SK-N-SH treated with all-trans-retinoic acid at 6 μM for 48 hours (cell line): ENCODE measurements around the gene NFAM1.

ENCODE experiments used
- ATAC-seq: fragments of 200-7000 bp; cut with Tn5 transposase; 3 replicates; pipeline ENCODE4 v1.9.1; 2020; ENCODE audit warnings: mild to moderate bottlenecking, moderate library complexity
- ARNTL ChIP-seq: fragments of 450-650 bp; formaldehyde crosslinking; IDR thresholded peaks from 2 replicates; pipeline ENCODE4 v1.5.0; 2020; ENCODE audit warnings: low read depth, mild to moderate bottlenecking, moderate library complexity, borderline replicate concordance
- BACH2 ChIP-seq: fragments of 250-450 bp; sonication (Bioruptor Pico); IDR thresholded peaks from 2 replicates; pipeline ENCODE4 v1.9.0; 2021; ENCODE audit warnings: mild to moderate bottlenecking, borderline replicate concordance
- CSRNP3 ChIP-seq: fragments of 250-450 bp; sonication (Bioruptor Pico); IDR thresholded peaks from 2 replicates; pipeline ENCODE4 v1.5.1; 2021; ENCODE audit warnings: mild to moderate bottlenecking, moderate library complexity
- ESRRG ChIP-seq: fragments of 250-450 bp; sonication (Bioruptor Pico); IDR thresholded peaks from 2 replicates; pipeline ENCODE4 v1.6.1; 2021; ENCODE audit warnings: mild to moderate bottlenecking
- GLIS3 ChIP-seq: fragments of 250-450 bp; sonication (Bioruptor Pico); IDR thresholded peaks from 2 replicates; pipeline ENCODE4 v1.5.0; 2020; ENCODE audit warnings: mild to moderate bottlenecking, moderate library complexity
- ISL1 ChIP-seq: fragments of 250-450 bp; sonication (Bioruptor Pico); IDR thresholded peaks from 2 replicates; pipeline ENCODE4 v2.1.2; 2022; ENCODE audit warnings: mild to moderate bottlenecking, moderate library complexity
- OSR1 ChIP-seq: fragments of 250-450 bp; sonication (Bioruptor Pico); IDR thresholded peaks from 2 replicates; pipeline ENCODE4 v1.8.0; 2022; ENCODE audit warnings: moderate library complexity, mild to moderate bottlenecking, inconsistent platforms
- PATZ1 ChIP-seq: fragments of 250-450 bp; sonication (Bioruptor Pico); IDR thresholded peaks from 2 replicates; pipeline ENCODE4 v1.8.0; 2020; ENCODE audit warnings: mild to moderate bottlenecking, moderate library complexity, borderline replicate concordance
- PPARA ChIP-seq: fragments of 250-450 bp; sonication (Bioruptor Pico); IDR thresholded peaks from 2 replicates; pipeline ENCODE4 v1.5.0; 2020; ENCODE audit warnings: mild to moderate bottlenecking, borderline replicate concordance
- RARB ChIP-seq: fragments of 250-450 bp; sonication (Bioruptor Pico); IDR thresholded peaks from 2 replicates; pipeline ENCODE4 v1.8.0; 2021; ENCODE audit warnings: mild to moderate bottlenecking, moderate library complexity
- SNAI2 ChIP-seq: fragments of 250-450 bp; sonication (Bioruptor Pico); IDR thresholded peaks from 2 replicates; pipeline ENCODE4 v1.5.0; 2020; ENCODE audit warnings: mild to moderate bottlenecking, moderate library complexity
- TOX ChIP-seq: fragments of 250-450 bp; sonication (Bioruptor Pico); IDR thresholded peaks from 2 replicates; pipeline ENCODE4 v1.8.0; 2021; ENCODE audit warnings: mild to moderate bottlenecking, moderate library complexity, borderline replicate concordance
- TSHZ2 ChIP-seq: fragments of 250-450 bp; sonication (Bioruptor Pico); IDR thresholded peaks from 2 replicates; pipeline ENCODE4 v1.5.0; 2020; ENCODE audit warnings: mild to moderate bottlenecking, moderate library complexity
- ZC3H10 ChIP-seq: fragments of 250-450 bp; sonication (Bioruptor Pico); IDR thresholded peaks from 2 replicates; pipeline ENCODE4 v1.5.1; 2021; ENCODE audit warnings: mild to moderate bottlenecking, moderate library complexity
- ZFP3 ChIP-seq: fragments of 250-450 bp; sonication (Bioruptor Pico); IDR thresholded peaks from 2 replicates; pipeline ENCODE4 v1.5.0; 2020; ENCODE audit warnings: mild to moderate bottlenecking, moderate library complexity
- ZNF565 ChIP-seq: fragments of 450-650 bp; formaldehyde crosslinking; conservative IDR thresholded peaks from 2 replicates; pipeline ENCODE4 v1.5.0; 2020; ENCODE audit warnings: low read depth, mild to moderate bottlenecking, moderate library complexity
- ZNF8 ChIP-seq: fragments of 450-650 bp; formaldehyde crosslinking; IDR thresholded peaks from 2 replicates; pipeline ENCODE4 v1.5.0; 2020; ENCODE audit warnings: mild to moderate bottlenecking, moderate library complexity
- TF ChIP-seq, protein P1 (sequence below): fragments of 250-450 bp; sonication (Bioruptor Pico); IDR thresholded peaks from 2 replicates; pipeline ENCODE4 v1.8.0; 2021; ENCODE audit warnings: low read depth, mild to moderate bottlenecking, moderate library complexity, borderline replicate concordance

Gene NFAM1

DNA sequence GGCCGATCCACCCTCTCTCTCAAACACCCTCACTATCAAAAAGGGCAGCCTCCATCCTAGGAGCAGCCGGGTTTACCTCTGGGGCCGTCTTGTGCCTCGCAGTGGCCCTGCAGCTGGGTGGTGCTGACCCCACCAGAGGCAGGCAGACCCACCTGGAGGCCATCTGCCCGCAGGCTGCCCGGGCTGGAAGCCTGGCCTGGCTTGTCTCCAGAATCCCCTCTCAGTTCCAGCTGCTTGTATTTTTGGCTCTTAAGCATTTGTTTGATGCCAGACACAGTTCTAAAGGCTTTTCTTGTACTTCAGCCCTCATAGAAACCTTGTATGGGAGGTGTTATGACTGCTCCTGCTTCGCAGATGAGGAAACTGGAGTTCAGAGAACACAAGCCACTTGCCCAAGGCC, 4.2 kb upstream of the NFAM1 start:
- ATAC-seq = no peak
- no peak for TF ChIP-seq ZC3H10 (CRISPR knock-in tag)
- TF ChIP-seq CSRNP3 (CRISPR knock-in tag) = no peak
- TF ChIP-seq ZNF8 = no peak
- TF ChIP-seq OSR1 (CRISPR knock-in tag) = no peak
- TF ChIP-seq ISL1 = no peak
- TF ChIP-seq ESRRG (CRISPR knock-in tag) = no peak

DNA sequence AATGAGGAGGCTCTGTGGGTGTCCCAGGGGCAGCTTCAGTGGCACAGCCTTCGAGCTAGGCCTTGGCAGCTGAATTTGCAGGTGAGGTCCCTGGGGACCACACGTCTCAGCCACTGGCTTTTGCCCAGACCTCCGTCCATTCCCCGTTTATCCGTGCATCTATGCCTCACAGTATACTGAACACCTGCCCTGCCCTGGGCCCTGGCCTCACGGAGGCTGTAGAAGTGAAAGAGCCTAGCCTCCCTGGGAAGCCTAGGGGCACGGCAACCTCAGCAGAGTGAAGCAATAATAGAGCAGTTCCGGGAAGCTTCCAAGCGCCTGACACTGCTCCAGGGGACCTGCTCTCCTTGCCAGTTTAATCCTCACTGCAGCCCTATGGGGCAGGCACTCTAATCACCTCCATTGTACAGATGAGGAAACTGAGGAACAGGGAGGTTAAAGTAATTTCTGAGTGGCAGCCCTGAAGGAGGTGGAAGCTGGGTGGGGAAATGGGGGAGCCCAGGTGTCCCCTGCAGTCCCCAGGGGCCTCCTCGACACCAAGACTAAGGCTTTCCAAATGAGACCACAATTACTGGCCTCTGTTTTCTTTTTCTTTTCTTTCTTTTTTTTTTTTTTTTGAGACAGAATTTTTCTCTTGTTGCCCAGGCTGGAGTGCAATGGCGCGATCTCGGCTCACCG, 2.7 kb upstream of the NFAM1 start:
- TF ChIP-seq, protein P1, sequence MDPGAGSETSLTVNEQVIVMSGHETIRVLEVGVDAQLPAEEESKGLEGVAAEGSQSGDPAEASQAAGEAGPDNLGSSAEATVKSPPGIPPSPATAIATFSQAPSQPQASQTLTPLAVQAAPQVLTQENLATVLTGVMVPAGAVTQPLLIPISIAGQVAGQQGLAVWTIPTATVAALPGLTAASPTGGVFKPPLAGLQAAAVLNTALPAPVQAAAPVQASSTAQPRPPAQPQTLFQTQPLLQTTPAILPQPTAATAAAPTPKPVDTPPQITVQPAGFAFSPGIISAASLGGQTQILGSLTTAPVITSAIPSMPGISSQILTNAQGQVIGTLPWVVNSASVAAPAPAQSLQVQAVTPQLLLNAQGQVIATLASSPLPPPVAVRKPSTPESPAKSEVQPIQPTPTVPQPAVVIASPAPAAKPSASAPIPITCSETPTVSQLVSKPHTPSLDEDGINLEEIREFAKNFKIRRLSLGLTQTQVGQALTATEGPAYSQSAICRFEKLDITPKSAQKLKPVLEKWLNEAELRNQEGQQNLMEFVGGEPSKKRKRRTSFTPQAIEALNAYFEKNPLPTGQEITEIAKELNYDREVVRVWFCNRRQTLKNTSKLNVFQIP (CRISPR knock-in tag) = no peak
- TF ChIP-seq ZNF565 (CRISPR knock-in tag) = no peak
- TF ChIP-seq SNAI2 (CRISPR knock-in tag) = no peak
- no peak for TF ChIP-seq TOX (CRISPR knock-in tag)
- no peak for TF ChIP-seq GLIS3 (CRISPR knock-in tag)
- TF ChIP-seq ZNF8 = no peak
- ATAC-seq = no peak

GRCh38 chr22:42433754-42434682, 1.8 kb upstream of the NFAM1 start:
- ATAC-seq = no peak
- TF ChIP-seq CSRNP3 (CRISPR knock-in tag) (no peak), ZFP3 (CRISPR knock-in tag) (no peak), PATZ1 (CRISPR knock-in tag) (no peak), RARB (CRISPR knock-in tag) (no peak), SNAI2 (CRISPR knock-in tag) (no peak), ZC3H10 (CRISPR knock-in tag) (no peak)

- no peak for ATAC-seq
Measured at GRCh38 chr22:42432818-42433217, 615 bp upstream of the NFAM1 start.

More at GRCh38 chr22:42432818-42433217, 615 bp upstream of the NFAM1 start:
- TF ChIP-seq, protein P1 (CRISPR knock-in tag) = no peak
- TF ChIP-seq TSHZ2 (CRISPR knock-in tag) (no peak), ISL1 (no peak), BACH2 (CRISPR knock-in tag) (no peak), ARNTL (CRISPR knock-in tag) (no peak), OSR1 (CRISPR knock-in tag) (no peak), CSRNP3 (CRISPR knock-in tag) (no peak), PPARA (no peak), ZNF565 (CRISPR knock-in tag) (no peak)
- TF ChIP-seq, all 23 proteins: peak for 0
